ENCODE results near the gene GNG4. TPM values are rescaled to one million over a fixed set of nuclear protein-coding genes. Genes with fewer than 3 reads are reported as not detected.
A peak's percentile ranks its signal among the peaks of the same experiment; 100 is the strongest.

The GNG4 gene
- total and polyA plus RNA-seq, 9 of the 15 experiments (the other 6 are each of a cell fraction or from before 2014, with no cell fraction given), result 0.06 to 0.58 (median 0.08) TPM; not detected in 4

DNA sequence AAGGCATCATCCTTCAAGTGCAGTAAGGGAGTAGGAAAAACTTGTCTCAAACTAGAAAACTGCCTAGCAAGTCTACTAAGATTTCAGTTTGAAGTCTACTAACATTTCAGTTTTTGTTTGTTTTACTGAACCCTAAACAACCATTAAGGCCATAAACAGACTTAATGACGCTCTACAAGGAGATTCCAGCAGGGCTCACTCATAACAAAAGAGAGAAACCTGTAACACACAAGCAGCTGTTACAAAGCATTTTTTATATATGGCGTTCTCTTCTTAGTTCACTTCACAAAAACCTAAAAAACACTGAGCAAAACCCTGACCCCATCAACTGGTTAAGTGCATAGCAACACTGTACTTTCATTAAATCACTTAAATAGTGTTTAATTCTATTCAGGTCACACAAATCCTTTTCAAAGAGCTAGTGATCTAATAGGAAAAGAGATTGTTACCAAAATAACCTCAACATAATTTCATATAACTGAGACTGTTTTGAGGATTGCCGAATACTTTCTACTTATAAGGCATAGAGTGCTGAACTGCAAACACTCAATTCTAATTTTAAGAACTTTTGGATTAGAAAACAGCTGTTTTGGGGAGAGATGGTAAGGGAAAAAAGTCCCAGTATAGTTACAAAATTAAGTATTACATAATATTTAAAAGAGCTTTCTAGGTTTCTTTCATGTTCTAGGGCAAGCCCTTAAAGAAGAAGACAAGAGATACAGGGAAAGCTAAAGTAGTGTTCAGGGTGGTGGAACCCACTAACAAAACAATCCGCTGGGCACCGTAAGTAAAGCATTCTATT, 146.8 kb downstream of the GNG4 start:
- intact Hi-C loops (cut with micrococcal nuclease), result loop anchor here (5.0 to 10.0 kb wide), 3 partner anchors 61 to 898 kb away; no protein-coding TSS in a partner anchor
- WGBS (ENCODE audit: insufficient coverage, low coverage, missing lambda C conversion rate), result 7% methylated on average over 5 of the region's 5 CpGs
- H3K79me2 ChIP-seq (ENCODE audit: control insufficient read depth, insufficient read depth, low read length), result peaks cover 78% of the 10 kb centered on the region
- ChIA-PET POLR2A (interaction anchor here (0.6 to 3.0 kb wide), 6 partner anchors 9 to 516 kb away, joined by 3 to 29 read pairs (median 3); no protein-coding TSS in a partner anchor), CTCF (ENCODE audit: low intra/inter-chr PET ratio) (no interaction called here)
- H3K9ac ChIP-seq (ENCODE audit: insufficient read depth in 1 of 2, low read depth in 2 of 2, low read length in 2 of 2), result peak overlapping the region; percentile 76 to 95; a peak in 3 of 4 replicates
- H3K4me1 ChIP-seq (replicated peaks in 1 of 2; ENCODE audit: control insufficient read depth in 2 of 2, insufficient read depth in 2 of 2, low read length in 2 of 2), result peaks cover 18 to 21% of the 10 kb centered on the region in 2 experiments; a peak in 4 of 5 replicates
- no peaks in the 10 kb centered on the region for H3K9me1 ChIP-seq (ENCODE audit: control insufficient read depth, insufficient read depth, low read length)
- H4K20me1 ChIP-seq (replicated peaks; ENCODE audit: control insufficient read depth, insufficient read depth, low read length), result no peaks in the 10 kb centered on the region
- TF ChIP-seq, protein P1, sequence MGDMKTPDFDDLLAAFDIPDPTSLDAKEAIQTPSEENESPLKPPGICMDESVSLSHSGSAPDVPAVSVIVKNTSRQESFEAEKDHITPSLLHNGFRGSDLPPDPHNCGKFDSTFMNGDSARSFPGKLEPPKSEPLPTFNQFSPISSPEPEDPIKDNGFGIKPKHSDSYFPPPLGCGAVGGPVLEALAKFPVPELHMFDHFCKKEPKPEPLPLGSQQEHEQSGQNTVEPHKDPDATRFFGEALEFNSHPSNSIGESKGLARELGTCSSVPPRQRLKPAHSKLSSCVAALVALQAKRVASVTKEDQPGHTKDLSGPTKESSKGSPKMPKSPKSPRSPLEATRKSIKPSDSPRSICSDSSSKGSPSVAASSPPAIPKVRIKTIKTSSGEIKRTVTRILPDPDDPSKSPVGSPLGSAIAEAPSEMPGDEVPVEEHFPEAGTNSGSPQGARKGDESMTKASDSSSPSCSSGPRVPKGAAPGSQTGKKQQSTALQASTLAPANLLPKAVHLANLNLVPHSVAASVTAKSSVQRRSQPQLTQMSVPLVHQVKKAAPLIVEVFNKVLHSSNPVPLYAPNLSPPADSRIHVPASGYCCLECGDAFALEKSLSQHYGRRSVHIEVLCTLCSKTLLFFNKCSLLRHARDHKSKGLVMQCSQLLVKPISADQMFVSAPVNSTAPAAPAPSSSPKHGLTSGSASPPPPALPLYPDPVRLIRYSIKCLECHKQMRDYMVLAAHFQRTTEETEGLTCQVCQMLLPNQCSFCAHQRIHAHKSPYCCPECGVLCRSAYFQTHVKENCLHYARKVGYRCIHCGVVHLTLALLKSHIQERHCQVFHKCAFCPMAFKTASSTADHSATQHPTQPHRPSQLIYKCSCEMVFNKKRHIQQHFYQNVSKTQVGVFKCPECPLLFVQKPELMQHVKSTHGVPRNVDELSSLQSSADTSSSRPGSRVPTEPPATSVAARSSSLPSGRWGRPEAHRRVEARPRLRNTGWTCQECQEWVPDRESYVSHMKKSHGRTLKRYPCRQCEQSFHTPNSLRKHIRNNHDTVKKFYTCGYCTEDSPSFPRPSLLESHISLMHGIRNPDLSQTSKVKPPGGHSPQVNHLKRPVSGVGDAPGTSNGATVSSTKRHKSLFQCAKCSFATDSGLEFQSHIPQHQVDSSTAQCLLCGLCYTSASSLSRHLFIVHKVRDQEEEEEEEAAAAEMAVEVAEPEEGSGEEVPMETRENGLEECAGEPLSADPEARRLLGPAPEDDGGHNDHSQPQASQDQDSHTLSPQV (IDR thresholded peaks at IDR 0.05), result 0 out of 2 replicates have a peak, but pooled peaks have one; percentile 21
- TF ChIP-seq FOXA1 (IDR thresholded peaks at IDR 0.05; ENCODE audit: borderline replicate concordance) (no peak), POLR2H (tag; IDR thresholded peaks at IDR 0.05; ENCODE audit: low read depth) (peak; percentile 63; the same call in 1 of the 2 replicates), NBN (IDR thresholded peaks at IDR 0.05; ENCODE audit: low read depth) (peak; percentile 18; the same call in 1 of the 2 replicates), CEBPG (CRISPR knock-in tag; IDR thresholded peaks at IDR 0.05) (no peak), CEBPG (tag; conservative IDR thresholded peaks at IDR 0.05 in 1 of 2, IDR thresholded peaks at IDR 0.05 in 1 of 2) (peak in 1 of 2 experiments; percentile 56; a peak in 2 of 4 replicates), ARID2 (IDR thresholded peaks at IDR 0.05) (0 out of 2 replicates have a peak, but pooled peaks have one; percentile 6), FIP1L1 (IDR thresholded peaks at IDR 0.05; ENCODE audit: low read depth, low read length, poor library complexity, severe bottlenecking) (no peak), ZNF165 (CRISPR knock-in tag; IDR thresholded peaks at IDR 0.05; ENCODE audit: borderline replicate concordance) (no peak), CSDE1 (IDR thresholded peaks at IDR 0.05) (peak in 1 of 2 experiments; percentile 35; a peak in 1 of 4 replicates), MECOM (CRISPR knock-in tag; IDR thresholded peaks at IDR 0.05) (no peak), CEBPB (tag; IDR thresholded peaks at IDR 0.05) (peak; percentile 32; the same call in 1 of the 2 replicates), DACH1 (IDR thresholded peaks at IDR 0.05; ENCODE audit: partially characterized antibody) (peak; percentile 68)
- TF ChIP-seq, protein P2, sequence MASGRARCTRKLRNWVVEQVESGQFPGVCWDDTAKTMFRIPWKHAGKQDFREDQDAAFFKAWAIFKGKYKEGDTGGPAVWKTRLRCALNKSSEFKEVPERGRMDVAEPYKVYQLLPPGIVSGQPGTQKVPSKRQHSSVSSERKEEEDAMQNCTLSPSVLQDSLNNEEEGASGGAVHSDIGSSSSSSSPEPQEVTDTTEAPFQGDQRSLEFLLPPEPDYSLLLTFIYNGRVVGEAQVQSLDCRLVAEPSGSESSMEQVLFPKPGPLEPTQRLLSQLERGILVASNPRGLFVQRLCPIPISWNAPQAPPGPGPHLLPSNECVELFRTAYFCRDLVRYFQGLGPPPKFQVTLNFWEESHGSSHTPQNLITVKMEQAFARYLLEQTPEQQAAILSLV (tag; IDR thresholded peaks at IDR 0.05), result no peak
- in situ Hi-C loops (cut with MboI), result no loop called here
- 0 out of 3 replicates have a peak, but pooled peaks cover 4% of the 10 kb centered on the region for H3K36me3 ChIP-seq (ENCODE audit: control insufficient read depth, insufficient read depth, low read length)
- ATAC-seq, result no peak
- FAIRE-seq, result peak; percentile 55
- no peaks in the 10 kb centered on the region for H3K27me3 ChIP-seq (ENCODE audit: control insufficient read depth in 2 of 2, insufficient read depth in 2 of 2, low read length in 2 of 2)
- H3K27ac ChIP-seq (ENCODE audit: extremely low read depth, low read depth, low read length), result peak overlapping the region; percentile 73
- H3K4me3 ChIP-seq, result peak overlapping the region; percentile 66
- H3K9me3 ChIP-seq (replicated peaks; ENCODE audit: control insufficient read depth, insufficient read depth, low read depth, low read length), result no peaks in the 10 kb centered on the region
- peak overlapping the region; percentile 81 for H3K4me2 ChIP-seq (ENCODE audit: insufficient read depth, low read length)
- peak overlapping the region; percentile 90 for H2AFZ ChIP-seq (ENCODE audit: low read depth, low read length)
- TSS peak; percentile 56 for BruUV-seq (replicated peaks)
- peak in 1 of 4 experiments; percentile 22 for DNase-seq (ENCODE audit: extremely low read depth in 1 of 4, low spot score in 3 of 4)

All from K562 (cell line).